PFSK-1 (cell line): ENCODE results near the gene VPS37D.

Source experiments
- FOXP2 ChIP-seq: optimal IDR thresholded peaks from 2 replicates; pipeline ENCODE3; 2011; ENCODE audit warnings: borderline replicate concordance, control low read depth, inconsistent platforms; ENCODE audit not compliant: insufficient read depth; ENCODE audit errors: extremely low read length, extremely low read depth
- POLR2AphosphoS5 ChIP-seq: IDR thresholded peaks from 2 replicates; pipeline ENCODE4 v1.6.1; 2012; ENCODE audit warnings: low read depth, mild to moderate bottlenecking, control low read depth, low read length, moderate library complexity
- REST ChIP-seq, 2 experiments: IDR thresholded peaks; 2 replicates each; pipeline versions ENCODE4 v1.6.1 to v1.8.0; 2011 to 2012; ENCODE audit warnings: low read depth in 2 of 2, low read length in 2 of 2, control low read depth in 1 of 2, inconsistent platforms in 1 of 2, mild to moderate bottlenecking in 1 of 2, moderate library complexity in 1 of 2; ENCODE audit not compliant: insufficient read depth in 1 of 2
- SIN3A ChIP-seq: IDR thresholded peaks from 2 replicates; pipeline ENCODE4 v1.6.1; 2012; ENCODE audit warnings: mild to moderate bottlenecking, low read length, moderate library complexity, borderline replicate concordance; ENCODE audit not compliant: insufficient read depth
- TAF1 ChIP-seq: IDR thresholded peaks from 2 replicates; pipeline ENCODE4 v1.6.1; 2012; ENCODE audit warnings: low read length, control low read depth, borderline replicate concordance; ENCODE audit not compliant: insufficient read depth

Gene VPS37D

GRCh38 chr7:73683056-73683787 lies 15.6 kb downstream of the VPS37D start, which contains the start of the genes BUD23 and DNAJC30:
BUD23 (plus strand) TSS chr7:73683597; CDS start chr7:73683626, 29 bp downstream.
DNAJC30 (minus strand) TSS chr7:73683453; CDS start chr7:73683423, 30 bp downstream.
- TF ChIP-seq POLR2AphosphoS5: peak; percentile 96
- peak; percentile 12 for TF ChIP-seq FOXP2
- peak; percentile 86; the same call in 1 of the 2 replicates for TF ChIP-seq TAF1
- peak; percentile 45; the same call in 1 of the 2 replicates for TF ChIP-seq SIN3A
- 0 out of 4 replicates have a peak, but pooled peaks of 1 of the 2 experiments have one; percentile 2 for TF ChIP-seq REST (IDR thresholded peaks at IDR 0.05; ENCODE audit: insufficient read depth in 1 of 2, low read depth in 2 of 2, low read length in 2 of 2)

GRCh38 chr7:73683788-73684693 lies 16.4 kb downstream of the VPS37D start:
- TF ChIP-seq POLR2AphosphoS5: no peak
- no peak for TF ChIP-seq SIN3A
- TF ChIP-seq TAF1: no peak
- no peak for TF ChIP-seq REST (IDR thresholded peaks at IDR 0.05; ENCODE audit: insufficient read depth in 1 of 2, low read depth in 2 of 2, low read length in 2 of 2)
- TF ChIP-seq FOXP2: no peak

GRCh38 chr7:73685311-73685710 lies 17.7 kb downstream of the VPS37D start:
- TF ChIP-seq SIN3A: no peak
- TF ChIP-seq REST (IDR thresholded peaks at IDR 0.05; ENCODE audit: insufficient read depth in 1 of 2, low read depth in 2 of 2, low read length in 2 of 2): no peak
- no peak for TF ChIP-seq POLR2AphosphoS5
- TF ChIP-seq TAF1: no peak
- no peak for TF ChIP-seq FOXP2

GRCh38 chr7:73688288-73688687 lies 20.7 kb downstream of the VPS37D start:
- TF ChIP-seq SIN3A: no peak
- TF ChIP-seq FOXP2: no peak
- TF ChIP-seq POLR2AphosphoS5: no peak
- TF ChIP-seq REST (IDR thresholded peaks at IDR 0.05; ENCODE audit: insufficient read depth in 1 of 2, low read depth in 2 of 2, low read length in 2 of 2): no peak
- no peak for TF ChIP-seq TAF1
